NCI-H446 (cell line): ENCODE measurements around the gene COL5A2.

ENCODE experiments used
- DNase-seq, 2 experiments: peaks; one replicate each; lab custom pipeline; 2025; lab: John Stamatoyannopoulos, UW

Gene COL5A2

GRCh38 chr2:189050165-189050712 is 129.3 kb downstream of the COL5A2 start:
- no peak for DNase-seq

- DNase-seq: no peak
These were observed 129.8 kb downstream of the COL5A2 start for GRCh38 chr2:189049709-189050164.

GRCh38 chr2:189048189-189048588 is 131.4 kb downstream of the COL5A2 start:
- DNase-seq: no peak

- no peak for DNase-seq
These were observed 132.2 kb downstream of the COL5A2 start for GRCh38 chr2:189047171-189047888.

- no peak for DNase-seq
These were observed 133.2 kb downstream of the COL5A2 start for GRCh38 chr2:189046320-189046719.

- DNase-seq: no peak
These were observed 133.7 kb downstream of the COL5A2 start for GRCh38 chr2:189045836-189046235.

GRCh38 chr2:189037518-189037917 is 142.0 kb downstream of the COL5A2 start:
- DNase-seq: peak in 1 of 2 experiments; percentile 27

GRCh38 chr2:189024901-189025618 is 154.5 kb downstream of the COL5A2 start:
- DNase-seq: peak in 1 of 2 experiments; percentile 12

GRCh38 chr2:189022492-189022891 is 157.1 kb downstream of the COL5A2 start:
- no peak for DNase-seq

- DNase-seq: no peak
These were observed 157.5 kb downstream of the COL5A2 start for GRCh38 chr2:189022053-189022481.

- DNase-seq: no peak
These were observed 159.4 kb downstream of the COL5A2 start for GRCh38 chr2:189020179-189020578.

- DNase-seq: no peak
These were observed 160.9 kb downstream of the COL5A2 start for GRCh38 chr2:189018631-189019030.

- DNase-seq: no peak
These were observed 163.2 kb downstream of the COL5A2 start for GRCh38 chr2:189016311-189016861.

- DNase-seq: no peak
These were observed 164.2 kb downstream of the COL5A2 start for GRCh38 chr2:189015359-189015758.

GRCh38 chr2:189014449-189015138 is 165.0 kb downstream of the COL5A2 start:
- no peak for DNase-seq

GRCh38 chr2:189013671-189014448 is 165.7 kb downstream of the COL5A2 start:
- DNase-seq: no peak

- no peak for DNase-seq
These were observed 166.5 kb downstream of the COL5A2 start for GRCh38 chr2:189013031-189013430.

GRCh38 chr2:189012351-189012750 is 167.2 kb downstream of the COL5A2 start:
- DNase-seq: no peak

- DNase-seq: no peak
These were observed 169.0 kb downstream of the COL5A2 start for GRCh38 chr2:189010536-189010935.

- no peak for DNase-seq
These were observed 170.9 kb downstream of the COL5A2 start for GRCh38 chr2:189008555-189009262.

GRCh38 chr2:189002079-189002478 is 177.5 kb downstream of the COL5A2 start:
- DNase-seq: no peak
